Measurements from ENCODE around the gene SERPINA12. TPM values are rescaled to one million over a fixed set of nuclear protein-coding genes. Genes with fewer than 3 reads are reported as not detected.

SERPINA12 gene
- total RNA-seq, 6 experiments from 2014 or later: 0.26 to 2.8 (median 0.39) TPM; not detected in 3

DNA sequence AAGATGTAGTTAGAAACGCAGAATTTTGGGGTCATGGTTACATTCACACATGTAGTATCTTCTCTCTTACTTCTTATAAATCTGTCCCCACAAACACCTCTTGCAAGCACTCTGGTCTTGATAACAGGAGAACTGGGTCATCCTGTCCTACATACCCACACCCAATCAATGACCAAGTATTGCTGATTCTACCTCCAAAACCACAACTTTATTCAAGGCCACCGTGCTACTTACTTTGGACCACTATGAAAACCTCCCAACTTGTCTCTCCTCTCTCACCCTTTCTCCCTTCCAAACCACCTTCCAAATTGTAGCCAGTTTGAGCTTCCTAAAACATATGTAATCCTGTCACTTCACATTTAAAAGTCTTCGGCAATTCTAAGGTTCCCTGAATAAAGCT is 62.1 kb downstream of the SERPINA12 start:
- no peaks in the 10 kb centered on the region for H3K9me3 ChIP-seq
- no peak for TF ChIP-seq POLR2A (IDR thresholded peaks at IDR 0.05)
- TF ChIP-seq, protein P1, sequence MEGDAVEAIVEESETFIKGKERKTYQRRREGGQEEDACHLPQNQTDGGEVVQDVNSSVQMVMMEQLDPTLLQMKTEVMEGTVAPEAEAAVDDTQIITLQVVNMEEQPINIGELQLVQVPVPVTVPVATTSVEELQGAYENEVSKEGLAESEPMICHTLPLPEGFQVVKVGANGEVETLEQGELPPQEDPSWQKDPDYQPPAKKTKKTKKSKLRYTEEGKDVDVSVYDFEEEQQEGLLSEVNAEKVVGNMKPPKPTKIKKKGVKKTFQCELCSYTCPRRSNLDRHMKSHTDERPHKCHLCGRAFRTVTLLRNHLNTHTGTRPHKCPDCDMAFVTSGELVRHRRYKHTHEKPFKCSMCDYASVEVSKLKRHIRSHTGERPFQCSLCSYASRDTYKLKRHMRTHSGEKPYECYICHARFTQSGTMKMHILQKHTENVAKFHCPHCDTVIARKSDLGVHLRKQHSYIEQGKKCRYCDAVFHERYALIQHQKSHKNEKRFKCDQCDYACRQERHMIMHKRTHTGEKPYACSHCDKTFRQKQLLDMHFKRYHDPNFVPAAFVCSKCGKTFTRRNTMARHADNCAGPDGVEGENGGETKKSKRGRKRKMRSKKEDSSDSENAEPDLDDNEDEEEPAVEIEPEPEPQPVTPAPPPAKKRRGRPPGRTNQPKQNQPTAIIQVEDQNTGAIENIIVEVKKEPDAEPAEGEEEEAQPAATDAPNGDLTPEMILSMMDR (IDR thresholded peaks at IDR 0.05): no peak
- intact Hi-C loops (cut with DNase I): loop anchor here in 1 of 2 donors (10.0 kb wide), 1 partner anchor 98 kb away; no protein-coding TSS in a partner anchor
- no peaks in the 10 kb centered on the region for H3K27me3 ChIP-seq
- 53% methylated on average over 3 of the region's 3 CpGs for WGBS (ENCODE audit: insufficient coverage, low coverage, low lambda C conversion rate, missing lambda C conversion rate)
- peaks cover 0 to 31% (median 6%) of the 10 kb centered on the region in 4 donors for H3K36me3 ChIP-seq
- ATAC-seq (no peak), DNase-seq (no peak)
- no peak overlapping the region for H3K27ac ChIP-seq
- H3K4me1 ChIP-seq: peaks cover 0 to 37% (median 9%) of the 10 kb centered on the region in 4 donors
- H3K4me3 ChIP-seq: no peak overlapping the region

DNA sequence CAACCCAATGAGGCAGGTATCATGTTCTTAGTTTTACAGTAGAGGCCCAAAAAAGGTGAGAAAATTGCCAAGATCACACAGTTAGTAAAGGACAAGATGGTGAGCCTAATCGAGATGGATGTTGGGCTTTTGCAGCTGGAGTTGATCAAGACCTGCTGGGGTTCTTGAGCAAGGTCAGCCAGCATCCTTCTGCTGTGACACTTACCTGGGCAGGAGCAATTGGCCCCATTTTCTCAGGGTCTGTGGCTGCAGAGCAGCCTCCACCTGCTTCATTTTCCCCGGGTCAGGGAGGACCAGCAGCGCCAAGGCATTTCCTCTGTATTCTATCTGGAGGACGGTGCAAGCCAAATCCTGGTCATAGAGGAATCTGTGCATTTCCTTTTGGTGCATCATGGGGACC is 63.1 kb downstream of the SERPINA12 start:
- Histone ChIP-seq H3K9me3 (no peaks in the 10 kb centered on the region), H3K27me3 (no peaks in the 10 kb centered on the region), H3K4me3 (no peak overlapping the region), H3K36me3 (peaks cover 0 to 31% (median 6%) of the 10 kb centered on the region in 4 donors), H3K27ac (no peak overlapping the region), H3K4me1 (peaks cover 0 to 37% (median 9%) of the 10 kb centered on the region in 4 donors)
- DNase-seq: no peak
- intact Hi-C loops (cut with DNase I): loop anchor here in 1 of 2 donors (10.0 kb wide), 1 partner anchor 99 kb away; no protein-coding TSS in a partner anchor
- 55% methylated on average over 2 of the region's 4 CpGs for WGBS (ENCODE audit: insufficient coverage, low coverage, low lambda C conversion rate, missing lambda C conversion rate)
- ATAC-seq: no peak
- TF ChIP-seq, protein P1 (IDR thresholded peaks at IDR 0.05): no peak

DNA sequence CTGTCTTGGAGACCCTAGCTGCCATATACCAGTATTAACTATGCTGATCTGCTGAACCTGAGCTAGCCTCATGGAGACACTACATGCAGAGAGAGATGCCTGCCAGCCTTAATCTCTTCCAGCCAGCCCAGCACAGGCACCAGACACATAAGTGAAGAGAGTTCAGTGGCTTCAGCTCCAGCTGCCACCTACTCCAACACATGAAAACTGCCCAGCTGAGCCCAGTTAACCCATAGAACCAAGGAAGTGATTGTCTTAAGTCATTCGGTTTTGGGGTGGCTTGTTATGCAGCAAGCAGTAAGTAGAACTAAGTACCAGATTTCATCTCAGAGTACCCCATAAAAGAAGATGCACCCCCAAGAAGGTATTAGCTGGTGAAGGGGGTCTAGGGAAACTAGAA is 64.3 kb downstream of the SERPINA12 start:
- ATAC-seq (no peak), DNase-seq (no peak)
- no peak overlapping the region for H3K27ac ChIP-seq
- no peaks in the 10 kb centered on the region for H3K27me3 ChIP-seq
- TF ChIP-seq, protein P1 (IDR thresholded peaks at IDR 0.05): no peak
- TF ChIP-seq POLR2A (IDR thresholded peaks at IDR 0.05): no peak
- WGBS (ENCODE audit: insufficient coverage, low coverage, low lambda C conversion rate, missing lambda C conversion rate): no CpG with 5 or more reads among the region's 1 CpG
- H3K4me3 ChIP-seq: no peak overlapping the region
- H3K36me3 ChIP-seq: peaks cover 0 to 31% (median 6%) of the 10 kb centered on the region in 4 donors
- no peaks in the 10 kb centered on the region for H3K9me3 ChIP-seq
- intact Hi-C loops (cut with DNase I): loop anchor here in 1 of 2 donors (10.0 kb wide), 1 partner anchor 100 kb away; no protein-coding TSS in a partner anchor
- H3K4me1 ChIP-seq: peaks cover 0 to 32% (median 9%) of the 10 kb centered on the region in 4 donors

DNA sequence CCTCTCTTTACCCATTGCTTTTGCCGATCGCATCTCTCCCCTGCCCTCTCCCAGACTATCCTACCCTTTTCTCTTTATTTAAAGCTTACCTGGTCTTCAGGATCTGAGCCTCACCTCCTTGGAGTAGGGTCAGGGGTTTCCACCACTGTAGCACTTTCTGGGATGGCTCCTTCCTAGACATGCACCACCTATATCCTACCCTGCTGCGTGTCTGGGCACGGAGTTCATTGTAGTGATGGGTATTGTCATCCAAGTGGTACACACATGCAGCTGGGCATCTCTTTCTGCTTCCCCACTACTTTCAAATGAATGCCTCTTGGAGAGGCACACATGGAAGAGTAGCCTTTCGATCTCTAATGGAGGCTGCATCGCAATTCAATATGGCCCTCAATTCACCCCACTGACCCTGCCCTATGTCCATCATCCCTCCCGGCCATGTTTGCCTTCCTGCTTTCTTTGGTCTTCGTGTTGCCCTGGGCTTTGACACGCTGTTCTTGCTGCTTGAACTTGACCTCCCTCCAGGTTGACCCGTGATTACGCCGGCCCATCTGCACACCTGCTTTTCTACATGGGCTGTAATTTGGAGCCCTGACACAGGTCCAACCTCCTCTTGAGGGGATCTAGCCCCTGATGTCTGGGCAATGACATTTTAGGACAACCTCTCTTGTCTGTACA is 67.6 kb downstream of the SERPINA12 start:
- WGBS (ENCODE audit: insufficient coverage, low coverage, low lambda C conversion rate, missing lambda C conversion rate): 81% methylated on average over 10 of the region's 12 CpGs
- no peaks in the 10 kb centered on the region for H3K9me3 ChIP-seq
- intact Hi-C loops (cut with DNase I): loop anchor here in 1 of 2 donors (10.0 kb wide), 1 partner anchor 103 kb away; no protein-coding TSS in a partner anchor
- H3K4me3 ChIP-seq: no peak overlapping the region
- no peaks in the 10 kb centered on the region for H3K27me3 ChIP-seq
- TF ChIP-seq, protein P1 (IDR thresholded peaks at IDR 0.05): no peak
- TF ChIP-seq POLR2A (IDR thresholded peaks at IDR 0.05): no peak
- ATAC-seq (peak in 2 of 4 donors; percentile 4 to 7), DNase-seq (no peak)
- no peak overlapping the region for H3K27ac ChIP-seq
- peaks cover 0 to 23% (median 6%) of the 10 kb centered on the region in 4 donors for H3K36me3 ChIP-seq
- peaks cover 0 to under 1% (median 0%) of the 10 kb centered on the region in 4 donors for H3K4me1 ChIP-seq

All from right lobe of liver (tissue), 6 donors.